ENCODE results near the gene UFD1. TPM values are rescaled to one million over a fixed set of nuclear protein-coding genes. Genes with fewer than 3 reads are reported as not detected.

UFD1 gene
- total and polyA plus RNA-seq, 9 of the 15 experiments (the other 6 are each of a cell fraction or from before 2014, with no cell fraction given), result 238 to 645 (median 363) TPM

DNA sequence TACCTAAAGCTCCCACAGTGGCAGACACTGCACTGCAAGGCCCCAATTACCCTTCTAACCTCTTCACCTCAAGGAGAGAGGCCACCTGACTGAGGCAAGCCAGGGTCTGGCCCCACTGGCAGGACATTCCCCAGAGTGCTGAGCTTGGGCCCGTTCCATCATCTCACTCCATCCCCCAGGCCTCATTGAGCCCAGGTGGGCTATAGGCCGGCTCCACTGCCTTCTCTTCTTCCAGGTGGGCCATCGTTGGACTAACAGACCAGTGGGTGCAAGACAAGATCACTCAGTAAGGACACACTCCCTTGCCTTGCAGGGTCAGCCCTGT is 19.8 kb upstream of the UFD1 start (continued):
- TF ChIP-seq SUPT5H (IDR thresholded peaks at IDR 0.05) (0 out of 2 replicates have a peak, but pooled peaks have one; percentile 20), NR2C2 (CRISPR knock-in tag; IDR thresholded peaks at IDR 0.05) (0 out of 2 replicates have a peak, but pooled peaks have one; percentile 42), NR2C2 (tag; IDR thresholded peaks at IDR 0.05) (no peak), HNRNPK (IDR thresholded peaks at IDR 0.05; ENCODE audit: low read depth, low read length, poor library complexity, severe bottlenecking) (no peak), C11orf30 (IDR thresholded peaks at IDR 0.05; ENCODE audit: low read depth) (no peak), NR2C1 (IDR thresholded peaks at IDR 0.05) (no peak), NR2C1 (tag; IDR thresholded peaks at IDR 0.05) (no peak), E2F5 (CRISPR knock-in tag; IDR thresholded peaks at IDR 0.05) (peak; percentile 88; the same call in 1 of the 2 replicates), CBX8 (IDR thresholded peaks at IDR 0.05; ENCODE audit: borderline replicate concordance, extremely low read depth, low read depth, low read length, poor library complexity, severe bottlenecking) (no peak), NR2F6 (CRISPR knock-in tag; IDR thresholded peaks at IDR 0.05) (no peak), RCOR1 (IDR thresholded peaks at IDR 0.05; ENCODE audit: borderline replicate concordance in 1 of 2, low read depth in 2 of 2, low read length in 2 of 2) (no peak), PCBP1 (IDR thresholded peaks at IDR 0.05; ENCODE audit: low read depth, low read length, poor library complexity, severe bottlenecking) (no peak), HNRNPUL1 (IDR thresholded peaks at IDR 0.05; ENCODE audit: low read length) (no peak), HDAC2 (IDR thresholded peaks at IDR 0.05) (no peak), NEUROD1 (IDR thresholded peaks at IDR 0.05; ENCODE audit: borderline replicate concordance, low read depth, low read length, partially characterized antibody) (no peak), POLR2A (conservative IDR thresholded peaks at IDR 0.05) (peak; percentile 15), SIRT6 (IDR thresholded peaks at IDR 0.05; ENCODE audit: low read depth, low read length) (no peak)
- TF ChIP-seq, protein P1, sequence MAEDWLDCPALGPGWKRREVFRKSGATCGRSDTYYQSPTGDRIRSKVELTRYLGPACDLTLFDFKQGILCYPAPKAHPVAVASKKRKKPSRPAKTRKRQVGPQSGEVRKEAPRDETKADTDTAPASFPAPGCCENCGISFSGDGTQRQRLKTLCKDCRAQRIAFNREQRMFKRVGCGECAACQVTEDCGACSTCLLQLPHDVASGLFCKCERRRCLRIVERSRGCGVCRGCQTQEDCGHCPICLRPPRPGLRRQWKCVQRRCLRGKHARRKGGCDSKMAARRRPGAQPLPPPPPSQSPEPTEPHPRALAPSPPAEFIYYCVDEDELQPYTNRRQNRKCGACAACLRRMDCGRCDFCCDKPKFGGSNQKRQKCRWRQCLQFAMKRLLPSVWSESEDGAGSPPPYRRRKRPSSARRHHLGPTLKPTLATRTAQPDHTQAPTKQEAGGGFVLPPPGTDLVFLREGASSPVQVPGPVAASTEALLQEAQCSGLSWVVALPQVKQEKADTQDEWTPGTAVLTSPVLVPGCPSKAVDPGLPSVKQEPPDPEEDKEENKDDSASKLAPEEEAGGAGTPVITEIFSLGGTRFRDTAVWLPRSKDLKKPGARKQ (CRISPR knock-in tag; IDR thresholded peaks at IDR 0.05), result no peak
- TF ChIP-seq, protein P2, sequence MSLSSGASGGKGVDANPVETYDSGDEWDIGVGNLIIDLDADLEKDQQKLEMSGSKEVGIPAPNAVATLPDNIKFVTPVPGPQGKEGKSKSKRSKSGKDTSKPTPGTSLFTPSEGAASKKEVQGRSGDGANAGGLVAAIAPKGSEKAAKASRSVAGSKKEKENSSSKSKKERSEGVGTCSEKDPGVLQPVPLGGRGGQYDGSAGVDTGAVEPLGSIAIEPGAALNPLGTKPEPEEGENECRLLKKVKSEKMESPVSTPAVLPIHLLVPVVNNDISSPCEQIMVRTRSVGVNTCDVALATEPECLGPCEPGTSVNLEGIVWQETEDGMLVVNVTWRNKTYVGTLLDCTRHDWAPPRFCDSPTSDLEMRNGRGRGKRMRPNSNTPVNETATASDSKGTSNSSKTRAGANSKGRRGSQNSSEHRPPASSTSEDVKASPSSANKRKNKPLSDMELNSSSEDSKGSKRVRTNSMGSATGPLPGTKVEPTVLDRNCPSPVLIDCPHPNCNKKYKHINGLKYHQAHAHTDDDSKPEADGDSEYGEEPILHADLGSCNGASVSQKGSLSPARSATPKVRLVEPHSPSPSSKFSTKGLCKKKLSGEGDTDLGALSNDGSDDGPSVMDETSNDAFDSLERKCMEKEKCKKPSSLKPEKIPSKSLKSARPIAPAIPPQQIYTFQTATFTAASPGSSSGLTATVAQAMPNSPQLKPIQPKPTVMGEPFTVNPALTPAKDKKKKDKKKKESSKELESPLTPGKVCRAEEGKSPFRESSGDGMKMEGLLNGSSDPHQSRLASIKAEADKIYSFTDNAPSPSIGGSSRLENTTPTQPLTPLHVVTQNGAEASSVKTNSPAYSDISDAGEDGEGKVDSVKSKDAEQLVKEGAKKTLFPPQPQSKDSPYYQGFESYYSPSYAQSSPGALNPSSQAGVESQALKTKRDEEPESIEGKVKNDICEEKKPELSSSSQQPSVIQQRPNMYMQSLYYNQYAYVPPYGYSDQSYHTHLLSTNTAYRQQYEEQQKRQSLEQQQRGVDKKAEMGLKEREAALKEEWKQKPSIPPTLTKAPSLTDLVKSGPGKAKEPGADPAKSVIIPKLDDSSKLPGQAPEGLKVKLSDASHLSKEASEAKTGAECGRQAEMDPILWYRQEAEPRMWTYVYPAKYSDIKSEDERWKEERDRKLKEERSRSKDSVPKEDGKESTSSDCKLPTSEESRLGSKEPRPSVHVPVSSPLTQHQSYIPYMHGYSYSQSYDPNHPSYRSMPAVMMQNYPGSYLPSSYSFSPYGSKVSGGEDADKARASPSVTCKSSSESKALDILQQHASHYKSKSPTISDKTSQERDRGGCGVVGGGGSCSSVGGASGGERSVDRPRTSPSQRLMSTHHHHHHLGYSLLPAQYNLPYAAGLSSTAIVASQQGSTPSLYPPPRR (CRISPR knock-in tag; IDR thresholded peaks at IDR 0.05; ENCODE audit: borderline replicate concordance), result 0 out of 2 replicates have a peak, but pooled peaks have one; percentile 19
- TF ChIP-seq, protein P3, sequence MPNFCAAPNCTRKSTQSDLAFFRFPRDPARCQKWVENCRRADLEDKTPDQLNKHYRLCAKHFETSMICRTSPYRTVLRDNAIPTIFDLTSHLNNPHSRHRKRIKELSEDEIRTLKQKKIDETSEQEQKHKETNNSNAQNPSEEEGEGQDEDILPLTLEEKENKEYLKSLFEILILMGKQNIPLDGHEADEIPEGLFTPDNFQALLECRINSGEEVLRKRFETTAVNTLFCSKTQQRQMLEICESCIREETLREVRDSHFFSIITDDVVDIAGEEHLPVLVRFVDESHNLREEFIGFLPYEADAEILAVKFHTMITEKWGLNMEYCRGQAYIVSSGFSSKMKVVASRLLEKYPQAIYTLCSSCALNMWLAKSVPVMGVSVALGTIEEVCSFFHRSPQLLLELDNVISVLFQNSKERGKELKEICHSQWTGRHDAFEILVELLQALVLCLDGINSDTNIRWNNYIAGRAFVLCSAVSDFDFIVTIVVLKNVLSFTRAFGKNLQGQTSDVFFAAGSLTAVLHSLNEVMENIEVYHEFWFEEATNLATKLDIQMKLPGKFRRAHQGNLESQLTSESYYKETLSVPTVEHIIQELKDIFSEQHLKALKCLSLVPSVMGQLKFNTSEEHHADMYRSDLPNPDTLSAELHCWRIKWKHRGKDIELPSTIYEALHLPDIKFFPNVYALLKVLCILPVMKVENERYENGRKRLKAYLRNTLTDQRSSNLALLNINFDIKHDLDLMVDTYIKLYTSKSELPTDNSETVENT (CRISPR knock-in tag; IDR thresholded peaks at IDR 0.05), result peak; percentile 44; the same call in 1 of the 2 replicates
